ENCODE results near the gene COL8A1.
"Not testable (repeated sequence)": the region's sequence is repeated elsewhere in the genome, so short reads cannot be mapped to it uniquely, and the experiment has no call there.

Gene COL8A1

GRCh38 chr3:99638167-99638948 is at the start of gene COL8A1:
Gene COL8A1 (plus strand): TSS chr3:99638594. CDS start chr3:99790683, 152,089 bp downstream.
- DNase-seq (ENCODE audit: low read depth in 2 of 2, low spot score in 1 of 2), result no peak

DNA sequence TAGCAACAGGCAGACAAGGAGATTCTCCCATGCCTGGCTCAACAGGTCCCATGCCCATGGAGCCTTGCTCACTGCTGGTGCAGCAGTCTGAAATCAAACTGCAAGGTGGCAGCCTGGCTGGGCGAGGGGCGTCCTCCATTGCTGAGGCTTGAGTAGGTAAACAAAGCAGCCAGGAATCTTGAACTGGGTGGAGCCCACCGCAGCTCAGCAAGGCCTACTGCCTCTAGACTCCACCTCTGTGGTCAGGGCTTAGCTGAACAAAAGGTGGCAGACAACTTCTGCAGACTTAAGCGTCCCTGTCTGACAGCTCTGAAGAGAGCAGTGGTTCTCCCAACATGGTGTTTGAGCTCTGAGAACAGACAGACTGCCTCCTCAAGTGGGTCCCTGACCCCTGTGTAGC is 49.2 kb upstream of the COL8A1 start:
- not testable (repeated sequence) for DNase-seq (ENCODE audit: low read depth in 2 of 2, low spot score in 1 of 2)

- no peak for DNase-seq (ENCODE audit: low read depth in 2 of 2, low spot score in 1 of 2)
Measured at GRCh38 chr3:99599894-99600293, 38.5 kb upstream of the COL8A1 start.

DNA sequence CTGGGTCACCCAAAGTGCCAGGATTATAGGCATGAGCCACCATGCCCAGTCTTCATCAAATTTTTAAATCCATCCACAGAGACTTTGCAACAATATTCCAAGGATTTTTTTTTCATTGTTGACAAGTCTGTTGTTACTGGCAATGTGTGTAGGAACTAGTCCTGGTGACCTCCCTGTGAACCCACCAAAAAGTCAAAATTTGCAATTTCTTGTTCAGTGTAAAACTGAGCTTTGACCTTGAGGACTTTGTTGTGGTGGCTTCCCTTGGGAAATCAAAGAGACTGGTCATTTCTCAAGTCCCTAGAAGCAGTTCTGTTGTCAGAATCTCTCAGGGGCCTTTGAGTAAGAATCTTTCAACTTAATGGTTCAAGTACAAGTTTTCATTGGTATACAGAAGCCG is 36.9 kb upstream of the COL8A1 start:
- DNase-seq (ENCODE audit: low read depth in 2 of 2, low spot score in 1 of 2), result no peak

- DNase-seq (ENCODE audit: low read depth in 2 of 2, low spot score in 1 of 2), result no peak
Measured at GRCh38 chr3:99602183-99602582, 36.2 kb upstream of the COL8A1 start.

DNA sequence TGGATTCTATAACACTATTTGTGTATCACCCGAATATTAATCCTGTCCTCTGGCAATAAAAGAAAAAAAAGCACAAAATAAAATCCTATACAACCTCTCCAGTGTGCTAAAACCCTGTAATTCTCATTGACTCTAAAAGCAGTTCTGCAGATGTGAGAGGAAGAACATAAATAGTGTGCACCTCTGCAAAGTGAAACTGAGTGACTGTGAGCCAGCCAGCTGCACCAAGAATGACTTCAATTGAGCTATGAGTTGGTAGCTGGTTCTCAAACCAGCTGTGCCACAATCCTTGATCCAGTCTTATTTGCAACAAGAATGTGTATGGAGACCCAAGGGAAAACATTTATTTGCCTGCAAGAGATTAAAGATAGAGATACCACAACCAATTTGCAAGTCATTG is 31.2 kb upstream of the COL8A1 start:
- DNase-seq (ENCODE audit: low read depth in 2 of 2, low spot score in 1 of 2), result no peak

DNA sequence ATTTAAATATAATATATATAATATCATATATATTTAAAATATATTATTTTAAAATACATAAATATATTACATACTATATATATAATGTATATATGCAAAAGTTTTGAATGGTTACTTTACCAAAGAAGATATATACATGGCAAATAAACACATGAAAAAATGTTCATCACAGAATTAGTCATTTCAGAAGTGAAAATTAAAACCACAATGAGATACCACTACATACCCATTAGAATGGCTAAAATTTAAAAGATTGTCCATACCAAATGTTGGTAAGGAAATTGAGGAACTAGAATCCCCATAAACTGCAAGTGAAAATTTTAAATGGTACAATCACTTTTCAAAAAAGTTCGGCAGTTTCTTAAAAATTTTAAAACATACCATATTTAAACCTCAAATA is 23.6 kb upstream of the COL8A1 start:
- no peak for DNase-seq (ENCODE audit: low read depth in 2 of 2, low spot score in 1 of 2)

DNA sequence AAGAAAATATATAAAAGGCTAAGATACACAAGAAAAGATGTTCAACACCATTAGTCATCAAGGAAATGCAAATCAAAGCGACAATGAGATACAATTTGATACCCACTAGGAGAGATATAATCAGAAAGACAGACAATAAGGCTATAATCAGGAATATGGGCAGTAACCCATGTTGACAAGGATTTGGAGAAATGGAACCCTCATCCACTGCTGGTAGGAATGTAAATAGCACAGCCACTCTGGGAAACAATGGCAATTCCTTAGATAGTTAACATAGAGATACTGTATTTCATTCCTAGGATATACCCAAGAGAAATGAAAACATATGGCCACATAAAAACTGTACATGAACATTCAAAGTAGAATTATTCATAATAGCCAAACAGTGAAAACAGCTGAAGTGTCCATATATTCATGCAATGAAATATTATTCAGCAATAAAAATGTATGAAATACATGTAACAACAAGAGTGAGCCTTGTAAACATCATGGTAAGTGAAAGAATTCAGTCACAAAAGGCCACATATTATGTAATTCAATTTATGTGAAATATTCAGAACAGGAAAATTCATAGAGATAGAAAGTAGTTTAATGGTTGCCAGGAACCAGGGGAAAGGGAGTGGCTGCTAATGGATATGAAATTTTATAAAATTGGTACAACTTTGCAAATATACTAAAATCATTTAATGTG is 18.2 kb upstream of the COL8A1 start:
- DNase-seq (ENCODE audit: low read depth in 2 of 2, low spot score in 1 of 2), result no peak

DNA sequence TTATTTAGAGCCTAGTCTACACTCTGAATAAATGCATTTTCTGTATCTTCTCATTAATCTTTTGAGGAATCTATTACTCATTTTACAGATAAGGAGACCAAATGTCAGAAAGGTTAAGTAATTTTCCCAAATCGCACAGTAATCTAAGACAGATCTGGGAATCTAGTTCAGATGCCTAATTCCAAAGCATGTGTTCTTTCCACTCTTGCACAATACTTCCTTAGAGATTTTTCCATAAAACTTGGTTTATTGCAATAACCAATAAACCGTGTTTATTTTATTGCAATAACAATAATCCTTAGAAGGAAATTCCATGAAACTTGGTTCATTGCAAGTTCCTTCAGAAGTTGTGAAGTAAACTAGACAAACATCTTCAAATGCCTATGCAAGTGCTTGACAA is 17.4 kb upstream of the COL8A1 start:
- no peak for DNase-seq (ENCODE audit: low read depth in 2 of 2, low spot score in 1 of 2)

GRCh38 chr3:99624496-99625236 is 13.7 kb upstream of the COL8A1 start:
- DNase-seq (ENCODE audit: low read depth in 2 of 2, low spot score in 1 of 2), result no peak

DNA sequence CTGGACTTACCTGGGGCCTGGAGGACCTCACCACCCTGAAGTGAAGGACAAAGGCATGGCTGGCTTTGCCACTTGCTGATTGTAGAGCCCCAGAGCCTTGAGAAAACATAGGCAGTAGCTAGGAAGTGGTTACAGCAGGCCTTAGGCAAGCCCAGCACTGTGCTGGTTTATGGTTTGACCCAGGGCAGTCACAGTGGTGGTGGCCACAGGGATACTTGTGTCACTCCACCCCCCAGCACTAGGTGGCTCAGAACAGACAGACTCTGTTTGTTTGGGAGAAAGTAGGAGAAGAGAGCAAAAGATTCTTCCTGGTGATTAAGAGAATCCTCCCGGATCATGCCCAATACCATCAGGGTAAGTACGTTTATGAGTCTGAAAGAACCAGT is 13.2 kb upstream of the COL8A1 start:
- no peak for DNase-seq (ENCODE audit: low read depth in 2 of 2, low spot score in 1 of 2)

- no peak for DNase-seq (ENCODE audit: low read depth in 2 of 2, low spot score in 1 of 2)
Measured at GRCh38 chr3:99625643-99626416, 12.6 kb upstream of the COL8A1 start.

DNA sequence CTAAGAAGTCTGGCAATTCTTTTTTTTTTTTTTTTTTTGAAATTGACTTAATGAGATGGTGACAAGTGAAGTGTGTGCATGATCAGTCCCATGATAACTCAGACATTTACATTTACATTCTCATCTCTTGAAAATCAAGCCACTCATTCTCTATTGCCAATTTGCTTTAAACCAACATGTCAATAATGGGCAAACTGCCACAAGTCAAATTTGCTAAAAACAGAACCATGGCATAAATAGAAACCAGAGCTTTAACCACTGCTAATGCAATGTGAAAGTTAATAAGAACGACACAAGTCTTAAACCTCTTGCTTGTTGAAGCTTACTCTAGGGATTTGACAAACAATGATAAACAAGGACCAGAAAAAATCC is 12.0 kb upstream of the COL8A1 start:
- no peak for DNase-seq (ENCODE audit: low read depth in 2 of 2, low spot score in 1 of 2)

DNA sequence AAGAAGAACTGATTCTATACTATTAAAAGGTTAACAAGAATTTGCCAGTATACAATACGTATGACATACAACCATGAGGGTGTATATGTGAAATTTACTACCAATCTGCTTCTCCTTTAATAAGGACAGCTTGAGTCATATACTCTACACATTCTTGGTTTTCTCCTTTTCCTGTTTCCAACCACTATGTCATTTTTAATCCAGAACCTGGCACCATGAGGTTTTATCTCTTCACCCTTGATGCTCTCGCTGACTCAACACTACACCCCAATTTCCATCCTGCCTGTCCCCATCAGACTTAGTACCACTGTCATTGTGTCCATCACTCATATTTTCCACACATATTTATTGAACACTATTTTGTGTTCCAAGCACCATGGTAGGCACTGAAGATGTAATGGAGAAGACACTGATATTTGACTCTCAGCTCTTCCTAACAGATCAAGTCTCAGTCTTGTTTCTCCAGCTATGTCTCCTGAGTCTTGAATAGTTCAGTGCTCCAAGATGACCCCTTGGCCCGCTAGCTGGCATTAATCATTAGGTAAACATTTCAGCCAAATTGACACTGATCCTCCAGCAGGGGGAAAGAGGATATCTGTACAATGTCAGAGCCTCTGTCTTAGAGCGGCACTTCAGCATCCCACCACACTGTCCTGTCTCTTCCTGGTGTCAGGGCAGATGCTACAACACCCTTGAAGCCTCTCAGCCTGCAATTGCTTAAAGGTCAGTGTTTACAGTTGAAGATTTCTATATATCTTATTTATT is 11.2 kb upstream of the COL8A1 start:
- DNase-seq (ENCODE audit: low read depth in 2 of 2, low spot score in 1 of 2), result no peak

DNA sequence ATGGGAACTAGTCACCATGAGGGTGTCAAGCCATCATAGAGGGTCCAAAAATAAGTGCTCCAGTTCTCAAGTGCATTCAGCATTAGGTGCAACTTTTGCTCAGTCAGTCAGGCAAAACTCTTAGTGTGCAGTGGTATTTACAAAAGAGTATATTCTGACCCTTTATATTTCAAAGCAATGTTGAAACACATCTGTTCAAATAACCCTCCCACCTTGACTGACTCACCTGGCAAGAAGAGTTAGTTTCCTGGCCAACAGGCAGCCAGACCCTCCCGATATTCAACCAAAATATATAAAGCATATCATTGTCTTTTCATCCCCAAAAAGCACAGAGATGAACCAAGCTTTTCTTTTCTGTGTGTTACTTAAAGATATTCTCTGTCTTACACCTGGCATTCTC is 7.6 kb upstream of the COL8A1 start:
- DNase-seq (ENCODE audit: low read depth in 2 of 2, low spot score in 1 of 2), result no peak

DNA sequence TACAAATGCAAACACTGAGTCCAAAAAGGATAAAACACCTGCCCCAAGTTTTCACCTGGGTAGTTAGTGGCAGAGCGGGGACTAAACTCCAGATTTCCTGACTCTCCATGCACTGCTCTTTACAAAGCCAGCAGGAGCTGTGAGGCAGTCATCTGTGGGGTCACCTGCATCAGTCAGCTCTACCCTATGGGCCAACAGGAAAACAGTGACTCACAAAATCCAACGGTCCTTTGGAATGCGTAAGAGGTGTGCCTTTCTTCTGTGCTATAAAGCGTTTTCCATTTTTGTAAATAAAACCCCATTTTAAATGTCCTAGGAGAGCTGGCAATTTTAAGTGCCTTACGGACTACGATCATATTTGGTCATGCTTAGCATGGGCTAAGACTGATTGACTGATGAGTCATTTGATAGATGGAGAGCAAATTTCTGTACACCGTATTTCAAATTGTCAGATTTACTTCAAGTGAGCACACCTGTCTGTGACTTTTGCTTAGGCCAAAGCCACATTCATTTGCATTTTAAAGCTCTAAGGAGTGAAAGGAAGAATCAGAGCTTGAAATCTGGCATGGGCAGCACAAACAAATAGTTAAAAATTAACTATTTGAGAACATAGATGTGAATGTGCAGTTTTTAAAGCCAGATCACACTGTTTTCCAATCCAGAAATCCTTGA is 4.4 kb upstream of the COL8A1 start:
- no peak for DNase-seq (ENCODE audit: low read depth in 2 of 2, low spot score in 1 of 2)

GRCh38 chr3:99634881-99635280 is 3.5 kb upstream of the COL8A1 start:
- no peak for DNase-seq (ENCODE audit: low read depth in 2 of 2, low spot score in 1 of 2)

DNA sequence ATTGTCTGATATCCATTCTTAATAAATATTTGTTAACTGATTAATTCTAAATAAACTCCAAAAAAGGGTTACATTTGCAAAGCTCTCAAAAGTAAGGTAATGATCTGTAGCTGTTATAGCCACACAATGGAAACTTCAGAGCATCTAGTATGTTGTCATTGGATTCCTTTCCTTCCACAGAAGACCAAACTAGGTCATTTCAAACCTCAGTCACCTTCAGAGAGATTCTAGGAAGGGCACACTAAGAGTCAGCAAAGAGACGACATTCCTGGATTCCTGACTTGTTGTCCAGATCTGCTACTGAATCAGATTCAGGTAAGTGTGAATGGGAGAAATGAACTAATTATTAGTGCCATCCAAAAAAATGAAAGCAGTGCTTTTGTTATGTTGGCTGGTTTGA is 3.0 kb upstream of the COL8A1 start:
- no peak for DNase-seq (ENCODE audit: low read depth in 2 of 2, low spot score in 1 of 2)

DNA sequence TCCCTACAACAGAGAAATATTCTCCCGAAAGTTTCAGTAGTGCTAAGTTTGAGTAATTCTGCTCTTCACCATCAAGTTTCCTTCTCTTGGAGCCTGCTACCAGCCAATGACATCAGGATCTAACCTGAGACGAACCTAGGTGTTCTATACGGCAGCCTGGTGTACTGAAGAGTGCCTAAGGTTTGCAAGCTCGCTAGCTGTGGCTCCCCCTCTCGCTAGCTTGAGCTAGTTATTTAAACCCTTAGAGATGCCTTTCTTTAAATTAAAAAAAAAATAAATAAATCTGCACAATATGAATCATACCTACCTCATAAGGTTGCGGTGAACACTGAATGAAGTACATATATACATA is 1.4 kb upstream of the COL8A1 start:
- DNase-seq (ENCODE audit: low read depth in 2 of 2, low spot score in 1 of 2), result no peak

Data from stimulated activated CD8-positive, alpha-beta memory T cell treated with anti-CD3 and anti-CD28 coated beads, Interleukin-4, amount 100 ng/mL, for 1 hour (primary cell).